NCI-H345 (cell line): ENCODE results near the gene UFC1.
A peak's percentile ranks its signal among the peaks of the same experiment; 100 is the strongest.
"Not testable (repeated sequence)": the region's sequence is repeated elsewhere in the genome, so short reads cannot be mapped to it uniquely, and the experiment has no call there.

ENCODE experiments used
- DNase-seq: peaks from one replicate; lab custom pipeline; 2025; lab: John Stamatoyannopoulos, UW

The UFC1 gene

GRCh38 chr1:161153682-161154337, at the start of gene UFC1:
UFC1 (plus strand) TSS chr1:161153978; CDS start chr1:161153998, 20 bp downstream.
- DNase-seq, result peak; percentile 87

GRCh38 chr1:161106431-161106830, 47.3 kb upstream of the UFC1 start:
- DNase-seq, result no peak

- DNase-seq, result no peak
These were observed 42.7 kb upstream of the UFC1 start for GRCh38 chr1:161111117-161111516.

GRCh38 chr1:161111527-161111926, 42.3 kb upstream of the UFC1 start:
- no peak for DNase-seq

- no peak for DNase-seq
These were observed 39.9 kb upstream of the UFC1 start for GRCh38 chr1:161113915-161114314.

- no peak for DNase-seq
These were observed 39.2 kb upstream of the UFC1 start for GRCh38 chr1:161114556-161114955.

GRCh38 chr1:161115132-161115711, 38.6 kb upstream of the UFC1 start:
- DNase-seq, result no peak

GRCh38 chr1:161115961-161116360, 37.8 kb upstream of the UFC1 start:
- DNase-seq, result not testable (repeated sequence)

GRCh38 chr1:161117759-161118581, 35.8 kb upstream of the UFC1 start, which contains the start of the genes NIT1 and PFDN2:
NIT1 (plus strand) TSS chr1:161118105; CDS start chr1:161118177, 72 bp downstream.
PFDN2 (minus strand) TSS chr1:161118037; CDS start chr1:161118026, 11 bp downstream.
- peak; percentile 89 for DNase-seq

GRCh38 chr1:161119092-161119903, 34.5 kb upstream of the UFC1 start:
- DNase-seq, result no peak

GRCh38 chr1:161121042-161121650, 32.6 kb upstream of the UFC1 start:
- no peak for DNase-seq

GRCh38 chr1:161121834-161122233, 31.9 kb upstream of the UFC1 start:
- DNase-seq, result no peak

GRCh38 chr1:161122967-161123366, 30.8 kb upstream of the UFC1 start:
- DNase-seq, result no peak

- DNase-seq, result no peak
These were observed 26.1 kb upstream of the UFC1 start for GRCh38 chr1:161127649-161128048.

- DNase-seq, result no peak
These were observed 25.0 kb upstream of the UFC1 start for GRCh38 chr1:161128591-161129420.

GRCh38 chr1:161130266-161130665, 23.5 kb upstream of the UFC1 start:
- DNase-seq, result no peak

- no peak for DNase-seq
These were observed 22.0 kb upstream of the UFC1 start for GRCh38 chr1:161131523-161132409.

- peak; percentile 96 for DNase-seq
These were observed 21.2 kb upstream of the UFC1 start, which contains the start of gene DEDD for GRCh38 chr1:161132410-161133219. DEDD (minus strand) TSS chr1:161132667; CDS start chr1:161124462, 8,205 bp downstream.
